GM19395 (cell line): ENCODE measurements around the gene VPS4A.
"Not testable (repeated sequence)": the region's sequence is repeated elsewhere in the genome, so short reads cannot be mapped to it uniquely, and the experiment has no call there.

Source experiments
- ATAC-seq: cut with Tn5 transposase; IDR thresholded peaks from one replicate; pipeline ENCODE4 v1.9.1; 2021; ENCODE audit warnings: mild to moderate bottlenecking, moderate library complexity; ENCODE audit not compliant: unreplicated experiment

The VPS4A gene

DNA sequence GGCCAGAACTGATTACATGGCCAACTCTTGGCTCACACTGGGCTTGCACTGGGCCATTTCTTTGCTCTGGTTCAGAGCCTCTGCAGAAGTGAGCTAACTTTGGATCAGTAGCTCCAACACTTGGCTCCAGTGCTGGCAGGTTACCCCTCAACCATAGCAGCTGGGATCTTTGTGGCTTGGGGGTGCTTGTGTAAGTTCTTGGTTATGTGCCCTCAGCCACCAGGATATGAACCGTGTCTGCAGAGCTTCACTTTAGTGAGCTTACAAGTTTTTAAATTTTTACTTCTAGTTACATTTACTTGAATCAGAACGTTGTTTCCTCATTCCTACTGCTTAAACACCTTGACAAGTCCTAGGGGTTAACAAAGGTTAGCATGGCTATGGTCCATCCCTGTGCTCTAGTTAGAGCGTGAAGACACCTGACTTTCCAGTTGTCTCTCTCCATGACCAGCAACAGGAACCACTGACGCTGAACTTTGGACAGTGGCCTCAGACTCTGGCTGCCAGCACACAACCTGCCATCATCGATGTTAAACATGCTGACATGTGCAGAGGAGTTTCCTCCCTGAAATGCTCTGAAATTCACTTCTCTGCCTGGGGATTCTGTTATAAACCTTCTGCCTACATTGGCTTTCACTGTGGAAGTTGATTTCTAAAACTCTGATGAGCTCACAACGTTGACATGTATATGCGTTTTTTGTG, 15.2 kb downstream of the VPS4A start:
- ATAC-seq: no peak

GRCh38 chr16:69327585-69328310, 16.6 kb downstream of the VPS4A start:
- ATAC-seq: no peak

GRCh38 chr16:69328854-69329316, 17.7 kb downstream of the VPS4A start:
- no peak for ATAC-seq

- peak; percentile 39 for ATAC-seq
Observed at GRCh38 chr16:69329369-69330285, 18.5 kb downstream of the VPS4A start.

DNA sequence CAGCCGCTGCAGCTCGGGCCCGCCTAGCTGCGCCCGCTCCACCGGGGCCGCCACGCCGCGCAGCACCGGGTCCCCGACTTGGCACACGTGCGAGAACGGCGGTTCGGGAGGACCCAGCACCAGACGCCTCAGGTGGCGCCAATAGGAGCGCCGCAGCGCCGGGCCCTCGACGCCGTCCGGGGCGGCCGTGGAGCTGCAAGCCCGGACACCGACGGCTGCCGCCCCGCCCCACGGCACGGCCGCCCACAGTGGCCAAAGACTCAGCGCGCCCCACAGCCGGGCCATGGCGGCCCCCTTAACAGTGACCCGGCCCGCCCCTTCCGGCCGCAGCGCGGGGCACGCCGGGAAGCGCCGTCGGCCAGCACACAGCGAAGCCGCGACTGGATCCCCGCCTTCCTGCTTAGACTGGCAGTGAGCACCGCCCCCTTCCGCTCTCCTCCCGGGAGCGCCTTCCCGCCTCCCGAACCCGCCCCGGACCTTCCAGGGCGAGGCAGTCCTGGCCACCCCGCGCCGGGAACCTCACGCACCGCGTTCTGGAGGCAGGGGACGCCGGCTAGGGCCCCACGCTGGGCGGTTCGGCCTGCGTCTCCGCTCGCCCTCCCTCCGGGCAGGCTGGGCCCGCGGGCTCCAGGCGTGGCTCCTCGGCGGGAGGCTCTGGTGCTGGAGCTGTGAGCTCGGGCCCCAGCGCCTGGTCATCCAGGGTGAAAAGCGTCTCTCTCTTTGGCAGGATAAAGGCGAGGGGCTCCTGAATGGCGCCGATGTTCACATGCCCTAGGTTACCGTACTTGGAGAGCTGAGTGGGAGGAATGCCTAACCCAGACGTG, 19.3 kb downstream of the VPS4A start, which contains the start of gene PDF:
TSS of gene PDF (minus strand) at position 303 of the 824 bp plus-strand sequence. CDS start at position 285, 18 bp downstream.
- ATAC-seq: peak; percentile 92

DNA sequence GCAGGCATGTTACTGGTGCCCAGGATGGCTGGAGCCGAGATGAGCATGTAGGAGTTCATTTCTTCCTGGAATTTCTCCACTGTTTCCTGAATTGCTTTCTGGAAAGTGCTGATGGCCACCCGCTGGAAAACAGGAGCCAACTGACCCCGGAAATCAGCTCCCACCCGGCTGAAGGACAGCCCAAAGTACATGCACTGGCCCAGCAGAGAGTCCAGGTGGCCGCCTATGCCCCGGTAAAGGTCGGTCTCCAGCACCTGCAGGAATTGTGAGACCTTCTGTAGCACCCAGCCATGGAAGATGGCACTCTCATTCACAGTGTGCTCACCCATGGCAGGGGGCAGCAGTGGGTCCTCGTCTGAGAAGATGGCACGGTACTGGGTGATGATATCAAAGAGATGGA, 23.5 kb downstream of the VPS4A start:
- no peak for ATAC-seq

- ATAC-seq: no peak
Observed at GRCh38 chr16:69338557-69339288, 27.6 kb downstream of the VPS4A start.

GRCh38 chr16:69339289-69340094, 28.3 kb downstream of the VPS4A start, which contains the start of the genes COG8 and NIP7:
Gene COG8 (minus strand): TSS chr16:69339564. CDS start chr16:69339552, 12 bp downstream.
Gene NIP7 (plus strand): TSS chr16:69339772. CDS start chr16:69339830, 58 bp downstream.
- ATAC-seq: peak; percentile 93

GRCh38 chr16:69340095-69340644, 29.0 kb downstream of the VPS4A start:
- no peak for ATAC-seq

DNA sequence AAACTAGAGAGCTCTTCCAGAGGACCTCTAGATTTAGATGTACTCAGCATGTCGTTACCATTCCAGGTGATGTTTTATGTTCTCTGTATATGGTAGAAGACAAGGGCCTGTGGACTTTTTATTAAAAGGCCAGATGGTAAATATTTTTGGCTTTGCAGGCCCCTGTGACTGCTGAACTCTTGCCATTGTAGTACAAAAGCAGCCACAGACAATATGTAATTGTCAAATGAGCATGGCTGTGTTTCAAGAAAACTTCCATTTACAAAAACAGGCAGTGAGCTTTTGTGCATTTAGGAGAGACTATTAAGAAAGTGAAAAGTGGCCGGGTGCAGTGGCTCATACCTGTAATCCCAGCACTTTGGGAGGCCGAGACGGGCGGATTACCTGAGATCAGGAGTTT, 33.0 kb downstream of the VPS4A start:
- ATAC-seq: no peak

DNA sequence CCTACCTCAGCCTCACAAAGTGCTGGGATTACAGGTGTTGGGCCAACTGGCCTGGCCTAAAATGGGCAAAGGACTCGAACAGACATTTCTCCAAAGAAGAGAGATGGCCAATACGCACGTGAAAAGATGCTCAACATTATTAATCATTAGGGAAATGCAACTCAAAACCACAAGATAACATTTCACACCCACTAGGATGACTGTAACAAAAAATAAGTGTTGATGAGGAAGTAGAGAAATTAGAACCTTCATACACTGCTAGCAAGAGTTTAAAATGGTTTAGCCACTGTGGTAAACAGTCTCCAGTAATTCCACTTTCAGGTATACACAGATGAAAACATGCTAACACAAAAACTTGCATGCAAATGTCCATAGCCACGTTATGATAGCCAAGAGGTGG, 34.8 kb downstream of the VPS4A start:
- no peak for ATAC-seq

- ATAC-seq: no peak
Observed at GRCh38 chr16:69346683-69347082, 35.5 kb downstream of the VPS4A start.

GRCh38 chr16:69348222-69348621, 37.1 kb downstream of the VPS4A start:
- ATAC-seq: no peak

DNA sequence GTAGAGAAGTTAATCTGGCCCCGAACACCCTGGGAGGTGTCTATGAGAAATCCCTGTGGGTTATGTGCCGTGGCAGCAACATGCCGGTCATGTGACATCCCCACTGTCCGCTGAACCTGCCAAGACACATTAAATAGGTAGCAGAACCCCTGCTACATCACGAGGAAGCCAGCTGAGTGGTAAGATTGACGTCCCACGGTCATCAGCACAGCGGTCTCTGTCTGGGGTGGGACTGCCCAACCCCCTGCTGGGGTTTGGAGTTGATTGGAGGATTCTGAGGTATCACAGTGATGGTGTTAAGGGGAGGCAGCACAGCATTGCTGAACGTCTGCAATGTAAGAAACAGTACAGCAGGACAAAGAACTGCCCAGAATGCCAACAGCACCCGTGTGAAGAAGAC, 38.4 kb downstream of the VPS4A start:
- no peak for ATAC-seq

DNA sequence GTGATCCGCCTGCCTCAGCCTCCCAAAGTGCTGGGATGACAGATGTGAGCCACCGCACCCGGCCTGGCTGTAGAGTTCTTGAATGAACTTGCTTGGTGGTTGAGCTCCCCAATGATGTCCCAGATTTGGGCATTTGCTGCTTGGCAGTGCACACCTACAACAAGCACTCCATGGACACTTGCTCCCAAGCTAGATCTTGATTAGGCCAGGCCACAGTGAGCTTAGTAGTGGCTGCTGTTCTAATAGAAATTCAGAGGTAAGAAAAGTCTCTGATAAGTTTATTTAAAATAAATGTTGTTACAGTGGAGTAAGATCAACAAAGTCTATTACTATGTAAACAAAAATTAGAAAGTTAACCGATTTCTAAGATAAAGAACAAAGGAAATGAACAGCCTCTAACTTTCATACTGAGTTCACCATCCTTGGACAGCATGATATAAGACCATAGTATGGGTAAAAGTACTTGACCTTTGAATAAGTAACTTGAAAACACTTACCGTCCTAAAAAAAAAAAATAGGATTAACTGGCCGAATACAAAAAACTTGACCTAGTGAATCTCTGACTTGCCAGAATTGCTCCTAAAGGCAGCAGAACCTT, 39.5 kb downstream of the VPS4A start:
- no peak for ATAC-seq

DNA sequence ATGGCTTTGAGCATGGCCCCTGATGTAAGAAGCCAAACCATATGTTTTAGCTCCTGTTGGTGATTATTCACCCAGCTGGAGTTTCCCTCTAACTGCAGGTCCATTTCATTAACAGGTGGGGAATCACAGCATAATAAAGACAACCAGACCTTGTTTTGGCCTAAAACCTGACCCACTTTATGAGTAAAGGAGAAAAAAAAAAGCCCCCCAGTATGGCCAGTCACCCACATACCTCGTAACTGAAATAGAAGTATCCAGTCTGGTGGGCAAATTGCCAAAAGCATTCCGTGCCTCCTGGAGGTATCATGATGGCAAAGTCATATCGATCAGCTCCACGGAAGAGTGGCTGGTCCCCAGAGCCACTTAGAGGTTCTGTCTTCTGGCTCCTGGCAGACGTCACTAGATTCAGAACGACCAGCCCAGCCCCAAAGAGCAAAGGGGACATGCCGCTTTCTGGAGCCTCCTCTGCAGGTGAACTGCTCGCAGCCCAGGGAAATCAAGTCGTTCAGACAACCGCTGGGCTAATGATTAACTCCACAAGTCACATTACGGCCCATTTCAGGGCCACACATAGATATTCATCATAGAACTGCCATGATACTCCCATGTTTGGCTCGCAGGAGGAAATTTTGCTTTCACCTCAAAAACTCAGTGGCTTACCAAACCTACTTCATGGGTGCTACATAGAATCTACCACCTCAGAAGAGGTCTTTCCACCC, 40.3 kb downstream of the VPS4A start, which contains the start of gene TMED6:
TSS of gene TMED6 (minus strand) at position 478 of the 719 bp plus-strand sequence. CDS start at position 445, 33 bp downstream.
- no peak for ATAC-seq

GRCh38 chr16:69360070-69360469, 48.9 kb downstream of the VPS4A start:
- not testable (repeated sequence) for ATAC-seq
